ENCODE data around the gene CITED2.

- TF ChIP-seq, protein P1, sequence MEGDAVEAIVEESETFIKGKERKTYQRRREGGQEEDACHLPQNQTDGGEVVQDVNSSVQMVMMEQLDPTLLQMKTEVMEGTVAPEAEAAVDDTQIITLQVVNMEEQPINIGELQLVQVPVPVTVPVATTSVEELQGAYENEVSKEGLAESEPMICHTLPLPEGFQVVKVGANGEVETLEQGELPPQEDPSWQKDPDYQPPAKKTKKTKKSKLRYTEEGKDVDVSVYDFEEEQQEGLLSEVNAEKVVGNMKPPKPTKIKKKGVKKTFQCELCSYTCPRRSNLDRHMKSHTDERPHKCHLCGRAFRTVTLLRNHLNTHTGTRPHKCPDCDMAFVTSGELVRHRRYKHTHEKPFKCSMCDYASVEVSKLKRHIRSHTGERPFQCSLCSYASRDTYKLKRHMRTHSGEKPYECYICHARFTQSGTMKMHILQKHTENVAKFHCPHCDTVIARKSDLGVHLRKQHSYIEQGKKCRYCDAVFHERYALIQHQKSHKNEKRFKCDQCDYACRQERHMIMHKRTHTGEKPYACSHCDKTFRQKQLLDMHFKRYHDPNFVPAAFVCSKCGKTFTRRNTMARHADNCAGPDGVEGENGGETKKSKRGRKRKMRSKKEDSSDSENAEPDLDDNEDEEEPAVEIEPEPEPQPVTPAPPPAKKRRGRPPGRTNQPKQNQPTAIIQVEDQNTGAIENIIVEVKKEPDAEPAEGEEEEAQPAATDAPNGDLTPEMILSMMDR (IDR thresholded peaks at IDR 0.05; ENCODE audit: low read depth, low read length) = no peak
- no peak for TF ChIP-seq MYC (IDR thresholded peaks at IDR 0.05; ENCODE audit: low read depth, low read length)
These were observed 43.5 kb downstream of the CITED2 start for GRCh38 chr6:139330826-139331500.

All from NB4 (cell line).